ENCODE data around the gene C6.

DNA sequence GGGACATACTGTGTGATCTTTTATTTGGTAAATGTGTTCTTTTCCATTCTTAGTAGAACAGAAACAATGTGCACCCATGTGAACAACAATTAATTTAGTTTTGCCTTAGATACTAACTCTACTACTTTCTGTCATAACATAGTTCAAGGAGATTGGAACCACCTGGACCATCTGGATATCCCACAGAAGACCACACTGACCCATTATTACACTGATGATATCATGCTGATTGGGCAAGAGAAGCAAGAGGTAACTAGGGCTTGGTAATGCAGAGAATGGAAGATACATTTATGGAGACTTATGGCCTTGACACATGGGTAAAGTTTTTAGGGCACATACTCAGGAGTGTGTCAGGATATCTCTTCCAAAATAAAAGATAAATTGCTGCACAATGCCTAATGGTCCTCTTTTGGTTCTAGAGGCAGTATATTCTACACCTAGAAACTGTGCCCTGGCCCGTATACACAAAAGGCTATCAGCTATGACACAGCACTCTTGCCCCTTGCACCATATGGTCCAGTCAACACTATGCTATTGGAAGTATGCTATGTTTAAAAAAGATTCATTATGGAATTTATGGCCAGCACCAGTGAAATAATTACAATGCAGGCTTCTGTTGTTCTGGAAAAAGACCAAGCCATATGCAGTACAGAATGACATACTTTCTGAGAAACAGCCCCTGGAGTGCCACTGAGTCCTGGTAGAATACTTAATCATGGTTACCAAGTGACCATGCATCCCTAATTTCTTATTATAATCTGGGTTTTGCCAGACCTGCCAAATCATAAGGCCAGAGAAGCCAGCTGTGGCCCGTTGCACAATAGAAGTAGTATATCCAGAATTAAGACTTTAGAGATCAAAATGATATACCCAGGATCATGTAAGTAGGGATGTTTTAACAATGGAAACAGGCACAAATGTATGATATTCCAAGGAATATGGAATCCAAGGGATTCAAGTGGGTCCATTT, 100.6 kb downstream of the C6 start:
- TF ChIP-seq, protein P1, sequence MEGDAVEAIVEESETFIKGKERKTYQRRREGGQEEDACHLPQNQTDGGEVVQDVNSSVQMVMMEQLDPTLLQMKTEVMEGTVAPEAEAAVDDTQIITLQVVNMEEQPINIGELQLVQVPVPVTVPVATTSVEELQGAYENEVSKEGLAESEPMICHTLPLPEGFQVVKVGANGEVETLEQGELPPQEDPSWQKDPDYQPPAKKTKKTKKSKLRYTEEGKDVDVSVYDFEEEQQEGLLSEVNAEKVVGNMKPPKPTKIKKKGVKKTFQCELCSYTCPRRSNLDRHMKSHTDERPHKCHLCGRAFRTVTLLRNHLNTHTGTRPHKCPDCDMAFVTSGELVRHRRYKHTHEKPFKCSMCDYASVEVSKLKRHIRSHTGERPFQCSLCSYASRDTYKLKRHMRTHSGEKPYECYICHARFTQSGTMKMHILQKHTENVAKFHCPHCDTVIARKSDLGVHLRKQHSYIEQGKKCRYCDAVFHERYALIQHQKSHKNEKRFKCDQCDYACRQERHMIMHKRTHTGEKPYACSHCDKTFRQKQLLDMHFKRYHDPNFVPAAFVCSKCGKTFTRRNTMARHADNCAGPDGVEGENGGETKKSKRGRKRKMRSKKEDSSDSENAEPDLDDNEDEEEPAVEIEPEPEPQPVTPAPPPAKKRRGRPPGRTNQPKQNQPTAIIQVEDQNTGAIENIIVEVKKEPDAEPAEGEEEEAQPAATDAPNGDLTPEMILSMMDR (IDR thresholded peaks at IDR 0.05): no peak
- TF ChIP-seq POLR2A (IDR thresholded peaks at IDR 0.05): no peak
